HG02852 (cell line): ENCODE results near the gene CELSR2.

Experiments
- ATAC-seq: cut with Tn5 transposase; IDR thresholded peaks from one replicate; pipeline ENCODE4 v1.9.1; 2021; ENCODE audit warnings: mild to moderate bottlenecking, moderate library complexity; ENCODE audit not compliant: unreplicated experiment

Gene CELSR2

GRCh38 chr1:109249654-109250401 is 489 bp downstream of the CELSR2 start:
- peak; percentile 35 for ATAC-seq

GRCh38 chr1:109250454-109251276 is 1.3 kb downstream of the CELSR2 start:
- no peak for ATAC-seq

- ATAC-seq: no peak
These were observed 2.2 kb downstream of the CELSR2 start for GRCh38 chr1:109251277-109252166.

DNA sequence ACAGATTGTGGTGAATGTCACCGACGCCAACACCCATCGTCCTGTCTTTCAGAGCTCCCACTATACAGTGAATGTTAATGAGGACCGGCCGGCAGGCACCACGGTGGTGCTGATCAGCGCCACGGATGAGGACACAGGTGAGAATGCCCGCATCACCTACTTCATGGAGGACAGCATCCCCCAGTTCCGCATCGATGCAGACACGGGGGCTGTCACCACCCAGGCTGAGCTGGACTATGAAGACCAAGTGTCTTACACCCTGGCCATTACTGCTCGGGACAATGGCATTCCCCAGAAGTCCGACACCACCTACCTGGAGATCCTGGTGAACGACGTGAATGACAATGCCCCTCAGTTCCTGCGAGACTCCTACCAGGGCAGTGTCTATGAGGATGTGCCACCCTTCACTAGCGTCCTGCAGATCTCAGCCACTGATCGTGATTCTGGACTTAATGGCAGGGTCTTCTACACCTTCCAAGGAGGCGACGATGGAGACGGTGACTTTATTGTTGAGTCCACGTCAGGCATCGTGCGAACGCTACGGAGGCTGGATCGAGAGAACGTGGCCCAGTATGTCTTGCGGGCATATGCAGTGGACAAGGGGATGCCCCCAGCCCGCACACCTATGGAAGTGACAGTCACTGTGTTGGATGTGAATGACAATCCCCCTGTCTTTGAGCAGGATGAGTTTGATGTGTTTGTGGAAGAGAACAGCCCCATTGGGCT is 3.0 kb downstream of the CELSR2 start:
- ATAC-seq: no peak

- ATAC-seq: no peak
These were observed 3.8 kb downstream of the CELSR2 start for GRCh38 chr1:109252893-109253802.

- ATAC-seq: no peak
These were observed 4.7 kb downstream of the CELSR2 start for GRCh38 chr1:109253803-109254620.

GRCh38 chr1:109254621-109255096 is 5.3 kb downstream of the CELSR2 start:
- ATAC-seq: no peak

DNA sequence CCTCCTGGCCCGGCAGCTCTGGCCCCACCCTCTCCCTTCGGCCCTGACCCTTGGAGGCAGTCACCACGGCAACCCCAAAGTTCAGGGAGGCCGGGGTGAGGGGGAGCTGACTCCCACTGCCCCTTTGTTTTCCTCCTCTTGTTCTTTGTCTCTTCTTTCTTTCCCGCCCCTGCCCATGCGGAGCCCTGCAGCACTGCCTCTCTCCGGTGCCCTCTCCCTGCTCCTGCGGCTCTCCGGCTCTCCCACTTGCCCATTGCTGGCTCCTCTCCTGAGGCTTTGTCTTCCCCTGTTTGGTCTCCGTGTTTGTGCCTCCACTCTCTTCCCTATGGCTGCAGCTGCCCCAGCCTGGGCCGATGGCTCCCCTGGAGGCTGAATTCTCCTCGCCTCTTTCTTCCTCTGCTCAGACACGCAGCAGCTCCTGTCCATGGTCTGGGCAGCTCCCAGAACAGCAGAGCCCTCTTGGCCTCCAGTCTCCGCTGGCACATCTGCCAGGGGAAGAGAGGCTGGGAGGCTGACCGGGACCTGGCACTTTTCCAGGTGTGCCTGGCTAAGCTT is 5.8 kb downstream of the CELSR2 start:
- no peak for ATAC-seq

- no peak for ATAC-seq
These were observed 6.3 kb downstream of the CELSR2 start for GRCh38 chr1:109255678-109256077.

GRCh38 chr1:109256085-109256484 is 6.7 kb downstream of the CELSR2 start:
- ATAC-seq: no peak

DNA sequence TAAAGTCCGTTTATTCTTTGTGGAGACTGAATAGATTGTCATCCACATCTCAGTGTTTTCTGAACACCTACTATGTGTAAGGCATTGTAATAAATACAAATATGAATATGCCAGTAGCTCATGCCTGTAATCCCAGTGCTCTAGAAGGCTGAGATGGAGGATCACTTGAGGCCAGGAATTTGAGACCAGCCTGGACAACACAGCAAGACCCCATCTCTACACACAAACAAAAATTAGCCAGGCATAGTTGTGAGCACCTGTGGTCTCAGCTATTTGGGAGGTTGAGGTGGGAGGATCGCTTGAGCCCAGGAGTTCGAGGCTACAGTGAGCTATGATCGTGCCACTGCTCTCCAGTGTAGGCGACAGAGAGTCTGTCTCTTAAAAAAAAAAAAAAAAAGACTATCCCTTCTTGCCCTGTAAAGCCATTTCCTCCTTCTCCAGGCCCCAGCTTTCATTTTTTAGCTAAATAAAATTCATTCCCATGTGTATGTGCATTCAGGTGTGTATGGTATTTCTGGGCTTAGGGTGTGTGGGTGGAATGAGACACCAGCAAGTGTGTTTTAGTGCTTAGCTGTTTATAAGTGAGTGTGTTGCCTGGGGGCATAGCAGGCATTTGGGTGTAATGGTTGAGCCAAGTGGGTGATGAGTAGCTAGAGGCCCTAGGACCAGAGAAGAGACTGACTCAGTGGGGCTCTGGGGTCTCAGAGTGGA is 7.8 kb downstream of the CELSR2 start:
- no peak for ATAC-seq

- no peak for ATAC-seq
These were observed 8.5 kb downstream of the CELSR2 start for GRCh38 chr1:109257682-109258421.

- no peak for ATAC-seq
These were observed 9.4 kb downstream of the CELSR2 start for GRCh38 chr1:109258481-109259466.

DNA sequence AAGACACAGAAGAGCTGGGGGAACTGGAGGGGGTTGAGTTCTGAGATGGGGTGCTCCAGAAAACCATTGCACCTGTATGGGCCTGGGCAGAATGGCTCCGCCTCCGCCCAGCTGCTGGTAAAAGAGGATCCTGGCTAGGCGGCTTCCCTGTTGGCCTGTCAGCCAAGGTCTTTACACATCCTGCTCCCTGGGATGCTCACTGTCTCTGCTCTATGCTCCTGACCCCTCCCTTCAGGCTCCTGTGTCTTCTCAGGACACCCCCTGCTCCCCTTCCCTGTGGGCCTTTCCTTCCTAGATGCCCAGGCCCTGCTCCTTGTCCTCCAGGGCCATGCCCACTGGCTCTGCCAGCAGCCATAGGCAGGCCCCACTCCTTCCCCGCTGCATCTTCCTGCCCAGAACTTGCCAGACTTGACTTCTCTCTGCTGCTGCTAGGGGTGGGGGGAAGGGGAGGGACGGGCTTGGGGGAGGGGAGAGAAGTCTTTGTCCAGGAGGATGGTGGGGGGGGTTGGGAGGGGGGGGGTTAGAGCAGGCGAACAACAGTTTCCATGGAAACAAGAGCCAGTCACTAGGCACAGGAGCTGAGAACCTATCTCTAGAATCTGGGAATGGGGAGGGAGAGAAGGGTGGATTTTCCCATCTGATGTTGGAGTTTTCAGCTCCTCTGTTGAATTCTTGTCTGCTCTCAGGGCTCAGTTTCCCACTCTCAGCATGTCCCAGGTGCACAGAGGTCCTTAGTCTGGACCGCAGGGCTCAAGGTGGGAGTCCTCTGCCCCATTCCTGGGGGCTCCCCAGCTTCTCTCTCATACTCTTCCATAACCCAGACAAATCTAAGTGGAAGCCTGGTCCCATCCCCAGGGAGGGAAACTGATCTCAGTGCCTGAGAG is 10.6 kb downstream of the CELSR2 start:
- ATAC-seq: no peak

DNA sequence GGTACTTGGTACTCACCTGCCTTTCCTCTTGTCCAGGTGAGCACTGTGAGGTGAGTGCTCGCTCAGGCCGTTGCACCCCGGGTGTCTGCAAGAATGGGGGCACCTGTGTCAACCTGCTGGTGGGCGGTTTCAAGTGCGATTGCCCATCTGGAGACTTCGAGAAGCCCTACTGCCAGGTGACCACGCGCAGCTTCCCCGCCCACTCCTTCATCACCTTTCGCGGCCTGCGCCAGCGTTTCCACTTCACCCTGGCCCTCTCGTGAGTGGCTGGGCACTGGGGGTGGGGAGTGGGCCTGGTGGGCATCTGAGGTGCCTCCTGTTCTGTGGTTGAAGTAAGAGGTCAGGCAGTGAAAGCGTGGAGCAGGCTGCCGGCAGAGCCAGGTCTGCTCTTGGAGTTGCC is 11.7 kb downstream of the CELSR2 start:
- ATAC-seq: no peak
